MV-4-11 (cell line): ENCODE measurements around the gene PEX11G.

ENCODE experiments used
- DNase-seq: peaks from one replicate; lab custom pipeline; 2025; lab: John Stamatoyannopoulos, UW

The PEX11G gene

DNA sequence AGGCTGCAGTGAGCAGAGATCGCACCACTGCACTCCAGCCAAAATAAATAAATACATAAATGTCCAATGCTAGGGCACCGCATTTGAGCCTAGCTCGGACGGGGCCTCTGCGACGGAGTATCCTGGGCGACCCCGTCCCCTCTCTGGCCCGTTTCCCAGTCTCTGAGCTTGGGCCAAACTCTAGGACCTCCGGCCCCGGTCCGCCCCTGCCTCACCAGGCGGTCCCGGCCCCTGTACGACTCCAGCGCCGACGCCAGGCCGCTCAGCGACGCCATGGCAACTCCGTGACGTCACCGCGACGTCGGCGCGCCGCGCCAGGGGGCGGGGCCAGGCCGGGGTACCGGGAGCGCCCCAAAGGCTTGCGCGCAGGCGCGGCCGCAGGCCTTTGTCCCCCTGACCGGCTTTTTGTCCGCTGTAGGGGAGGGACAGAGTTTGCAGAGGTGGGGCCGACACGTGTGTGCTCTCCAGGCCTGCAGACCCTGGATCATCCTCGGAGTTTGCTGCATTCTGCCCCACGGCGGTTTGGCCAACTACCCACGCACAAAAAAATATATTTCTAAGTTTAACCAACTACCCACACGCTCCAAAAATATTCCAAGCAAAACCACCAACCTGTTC lies at the start of gene PEX11G:
Gene PEX11G, minus strand, starts transcription at position 300 of the 618 bp plus-strand sequence. Its CDS starts 25 bp downstream, at position 275.
- peak; percentile 75 for DNase-seq

DNA sequence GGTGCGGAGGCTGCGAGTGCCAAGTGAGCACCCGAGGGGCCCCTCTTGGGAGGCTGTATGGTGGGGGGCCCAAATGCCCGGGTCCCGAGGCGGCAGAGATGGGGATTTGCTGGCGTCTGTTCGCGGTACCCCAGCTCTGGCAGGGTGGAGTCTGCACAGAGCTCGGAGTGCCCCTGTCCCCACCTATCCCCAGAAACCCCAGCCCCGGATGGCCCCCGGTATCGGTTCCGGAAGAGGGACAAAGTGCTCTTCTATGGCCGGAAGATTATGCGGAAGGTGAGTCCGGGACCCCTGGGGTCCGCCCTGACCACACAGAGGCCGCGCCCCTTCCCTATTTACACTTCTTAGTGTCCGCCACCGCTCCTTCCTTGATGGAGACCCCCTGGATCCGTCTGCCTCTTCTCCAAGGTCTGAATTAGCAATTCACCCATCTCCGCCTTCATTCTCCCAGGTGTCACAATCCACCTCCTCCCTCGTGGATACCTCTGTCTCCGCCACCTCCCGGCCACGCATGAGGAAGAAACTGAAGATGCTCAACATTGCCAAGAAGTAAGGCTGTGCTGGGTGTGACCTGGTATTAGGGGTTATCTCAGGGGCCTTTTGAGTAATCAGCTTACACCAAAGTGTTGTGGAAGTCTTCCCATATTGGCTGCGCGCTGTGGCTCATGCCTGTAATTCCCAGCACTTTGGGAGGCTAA lies 47.3 kb upstream of the PEX11G start:
- no peak for DNase-seq

DNA sequence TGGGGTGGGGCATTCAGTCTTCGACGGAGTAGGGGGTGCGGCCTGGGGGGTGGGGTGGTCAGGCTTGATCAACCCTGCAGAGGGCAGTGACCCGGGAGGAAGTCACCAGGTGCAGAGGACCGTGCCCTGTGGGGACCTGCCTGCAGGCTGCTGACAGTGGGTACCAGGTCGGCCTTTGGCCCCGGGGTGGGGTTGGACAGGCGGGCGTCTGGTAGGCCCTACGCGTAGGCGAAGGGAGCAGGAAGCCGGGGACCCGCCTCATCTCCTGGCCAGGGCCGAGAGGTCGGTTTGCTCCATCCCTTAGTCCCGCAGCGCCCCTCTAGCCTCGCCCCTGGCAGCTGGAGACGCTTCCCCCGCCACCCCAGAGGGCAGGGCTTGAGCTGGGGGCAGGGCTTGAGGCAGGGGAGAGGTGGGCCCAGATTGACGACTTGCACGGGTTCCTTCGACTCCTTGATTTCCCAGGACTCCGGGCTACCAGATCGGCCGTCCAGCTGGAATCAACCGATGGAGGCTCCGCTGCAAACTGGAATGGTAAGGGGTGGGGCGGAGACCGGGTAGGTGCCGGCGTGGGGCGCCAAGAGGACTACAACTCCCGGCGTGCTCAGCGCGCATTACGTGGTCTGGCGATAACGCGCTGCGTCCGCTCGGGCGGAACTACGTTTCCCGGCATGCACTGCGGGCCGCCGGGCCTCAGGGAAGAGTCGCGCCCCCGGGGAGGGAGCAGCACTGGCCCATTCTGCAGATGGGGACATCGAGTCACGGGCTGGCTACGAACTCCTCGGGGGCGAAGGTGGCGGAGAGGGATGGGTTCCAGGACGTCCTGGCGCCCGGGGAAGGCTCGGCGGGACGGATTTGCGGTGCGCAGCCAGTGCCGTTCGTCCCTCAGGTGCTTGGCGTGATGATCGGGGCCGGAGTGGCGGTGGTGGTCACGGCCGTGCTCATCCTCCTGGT lies 46.5 kb upstream of the PEX11G start, which contains the start of gene PNPLA6:
Gene PNPLA6, plus strand, starts transcription at position 671 of the 951 bp plus-strand sequence. Its CDS starts 72 bp downstream, at position 743.
- DNase-seq: peak; percentile 89

- DNase-seq: no peak
Measured at GRCh38 chr19:7534531-7535046, 45.8 kb upstream of the PEX11G start.

- DNase-seq: peak; percentile 82
Measured at GRCh38 chr19:7533925-7534480, 45.2 kb upstream of the PEX11G start.

- no peak for DNase-seq
Measured at GRCh38 chr19:7533281-7533885, 44.5 kb upstream of the PEX11G start.

- no peak for DNase-seq
Measured at GRCh38 chr19:7529610-7530490, 41.0 kb upstream of the PEX11G start.

DNA sequence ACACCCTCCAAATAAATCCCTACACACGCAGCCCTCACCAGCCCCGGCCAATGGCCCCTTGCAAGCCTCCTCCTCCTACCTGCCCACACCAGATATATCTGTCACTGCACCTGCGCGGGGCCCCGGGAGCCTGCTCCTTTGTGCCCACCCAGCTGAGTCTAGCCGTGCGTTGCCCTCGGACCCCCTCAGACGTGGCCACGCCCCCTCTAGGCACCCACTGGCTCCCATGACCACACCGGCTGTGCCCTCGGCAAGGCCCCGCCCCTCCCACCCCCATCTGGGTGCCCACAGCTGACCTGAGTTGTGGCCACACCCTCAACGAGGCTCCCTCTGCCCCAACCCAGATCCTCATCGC lies 40.4 kb upstream of the PEX11G start:
- no peak for DNase-seq

DNA sequence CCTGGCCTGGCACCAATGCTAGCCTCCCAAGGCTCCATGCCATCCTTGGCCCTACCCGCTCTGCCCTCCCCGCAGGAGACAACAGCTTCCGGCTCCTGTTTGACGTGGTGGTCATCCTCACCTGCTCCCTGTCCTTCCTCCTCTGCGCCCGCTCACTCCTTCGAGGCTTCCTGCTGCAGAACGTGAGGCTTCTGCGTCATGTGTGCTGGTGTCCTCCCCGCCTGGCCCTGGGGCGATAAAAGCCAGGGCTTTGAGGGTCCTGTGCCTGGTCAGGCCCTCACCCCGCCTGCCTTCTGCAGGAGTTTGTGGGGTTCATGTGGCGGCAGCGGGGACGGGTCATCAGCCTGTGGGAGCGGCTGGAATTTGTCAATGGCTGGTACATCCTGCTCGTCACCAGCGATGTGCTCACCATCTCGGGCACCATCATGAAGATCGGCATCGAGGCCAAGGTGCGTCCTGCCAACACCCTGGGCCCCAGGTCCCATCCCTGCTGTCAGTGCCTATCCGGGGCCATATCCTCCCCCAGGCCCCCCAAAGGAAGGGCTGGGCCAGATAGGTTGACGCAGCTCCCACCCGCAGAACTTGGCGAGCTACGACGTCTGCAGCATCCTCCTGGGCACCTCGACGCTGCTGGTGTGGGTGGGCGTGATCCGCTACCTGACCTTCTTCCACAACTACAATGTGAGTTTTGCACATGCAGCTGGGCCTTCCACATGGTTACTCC lies 39.8 kb upstream of the PEX11G start:
- DNase-seq: no peak

GRCh38 chr19:7528192-7528519 lies 39.3 kb upstream of the PEX11G start:
- DNase-seq: no peak

GRCh38 chr19:7527516-7528191 lies 38.8 kb upstream of the PEX11G start:
- DNase-seq: no peak

GRCh38 chr19:7526059-7526929 lies 37.5 kb upstream of the PEX11G start:
- DNase-seq: no peak

DNA sequence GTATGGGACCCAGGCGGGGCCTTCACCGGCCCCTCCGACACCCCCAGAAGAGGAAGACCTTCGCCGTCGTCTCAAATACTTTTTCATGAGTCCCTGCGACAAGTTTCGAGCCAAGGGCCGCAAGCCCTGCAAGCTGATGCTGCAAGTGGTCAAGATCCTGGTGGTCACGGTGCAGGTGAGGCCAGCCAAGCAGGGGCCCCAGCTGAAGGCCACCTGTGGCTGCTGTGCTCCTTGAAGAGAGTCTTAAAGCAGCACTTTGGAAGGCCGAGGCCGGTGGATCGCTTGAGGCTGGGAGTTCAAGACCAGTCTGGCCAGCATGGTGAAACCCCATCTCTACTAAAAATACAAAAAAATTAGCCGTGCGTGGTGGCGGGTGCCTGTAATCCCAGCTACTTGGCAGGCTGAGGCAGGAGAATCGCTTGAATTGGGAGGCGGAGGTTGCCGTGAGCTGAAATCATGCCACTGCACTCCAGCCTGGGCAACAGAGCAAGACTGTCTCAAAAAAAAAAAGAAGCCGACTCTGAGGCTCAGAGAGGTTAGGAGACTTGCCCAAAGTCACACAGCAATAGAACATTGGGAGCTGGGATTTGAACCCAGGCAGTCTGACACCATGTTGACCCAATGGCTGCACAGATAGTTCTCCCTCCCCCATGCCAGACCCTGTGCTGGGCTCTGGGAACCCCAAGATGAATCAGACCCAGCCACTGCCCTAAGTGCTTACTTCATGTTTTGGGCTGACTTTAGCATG lies 36.3 kb upstream of the PEX11G start:
- DNase-seq: no peak

- DNase-seq: no peak
Measured at GRCh38 chr19:7524523-7524922, 35.7 kb upstream of the PEX11G start.

DNA sequence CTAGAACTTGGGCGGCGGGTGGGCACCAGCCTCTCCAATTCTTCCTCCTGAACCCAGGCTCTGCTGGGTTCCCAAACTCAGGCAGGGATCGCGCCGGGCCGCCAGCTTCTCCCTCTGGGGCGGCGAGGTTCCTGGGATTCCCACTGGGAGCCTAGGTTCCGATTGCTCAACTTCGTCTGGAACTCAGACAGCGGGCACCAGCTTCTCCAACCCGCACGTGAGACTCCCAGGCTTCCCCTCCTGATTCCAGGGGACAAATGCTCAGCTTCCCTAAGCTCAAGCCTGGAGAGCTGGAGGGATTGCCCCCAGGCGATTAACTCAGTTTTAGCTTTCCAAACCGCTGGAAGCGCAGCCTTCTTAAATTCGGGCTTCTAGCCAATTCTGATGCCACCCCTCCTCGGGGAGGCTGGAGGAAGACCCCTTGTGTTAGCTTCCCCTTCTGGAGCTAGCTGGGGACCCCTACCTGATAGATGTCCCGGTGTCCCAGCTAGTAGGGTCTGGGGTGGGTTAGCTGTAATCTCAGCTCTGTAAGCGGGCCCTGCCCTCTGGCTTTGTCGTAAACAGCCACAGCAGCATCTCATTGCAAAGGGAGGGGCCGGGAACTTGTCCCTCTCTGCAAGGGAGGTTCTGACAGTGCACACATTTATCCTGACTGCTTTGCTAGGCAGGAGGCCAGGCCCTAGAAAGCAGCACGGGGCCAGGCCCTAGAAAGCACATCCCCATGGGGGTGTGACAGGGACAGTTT lies 34.3 kb upstream of the PEX11G start:
- no peak for DNase-seq

- peak; percentile 98 for DNase-seq
Measured at GRCh38 chr19:7522072-7522922, 33.5 kb upstream of the PEX11G start, which contains the start of gene MCOLN1. MCOLN1 (plus strand) TSS chr19:7522624; CDS start chr19:7522751, 127 bp downstream.
